GM13976 (cell line): ENCODE measurements around the gene MEP1B.
"Not testable (repeated sequence)": the region's sequence is repeated elsewhere in the genome, so short reads cannot be mapped to it uniquely, and the experiment has no call there.

ENCODE experiments used
- DNase-seq: peaks from one replicate; pipeline ENCODE4 v3.0.0; 2012; ENCODE audit warnings: low spot score
- in situ Hi-C: fragments of 300-500 bp; cut with MboI; formaldehyde crosslinking; loops from one replicate; pipeline ENCODE4 v1.12.0; 2022; ENCODE audit warnings: low sequenced_read_pairs, mixed read lengths, inconsistent platforms; ENCODE audit not compliant: unreplicated experiment
- TF ChIP-seq, protein P1 (sequence below): IDR thresholded peaks from 2 replicates; pipeline ENCODE4 v1.5.1; 2012; ENCODE audit warnings: borderline replicate concordance, mild to moderate bottlenecking; ENCODE audit not compliant: insufficient read depth; ENCODE audit errors: extremely low read depth, missing control alignments, control extremely low read depth

MEP1B gene

DNA sequence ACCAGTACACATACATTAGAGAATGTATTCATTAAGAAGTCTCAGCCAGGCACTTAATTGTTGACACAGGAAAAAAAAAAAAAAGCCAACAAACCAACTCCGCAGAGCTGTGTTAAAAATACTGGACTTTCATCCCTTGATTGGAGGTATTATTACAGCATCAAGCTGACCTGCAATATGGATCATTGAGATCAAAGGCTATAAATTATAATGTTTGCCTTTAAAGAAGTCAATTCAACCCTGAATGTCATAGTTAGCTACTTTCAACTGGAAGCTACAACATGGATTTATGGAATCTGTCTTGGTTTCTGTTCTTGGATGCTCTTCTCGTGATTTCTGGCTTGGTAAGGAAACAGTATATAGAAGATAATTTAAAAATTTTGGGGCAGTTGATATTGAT, at the start of gene MEP1B:
Gene MEP1B (plus strand): TSS at position 250 of the 400 bp plus-strand sequence. CDS start 32 bp downstream, at position 282.
- in situ Hi-C loops = no loop called here
- TF ChIP-seq, protein P1, sequence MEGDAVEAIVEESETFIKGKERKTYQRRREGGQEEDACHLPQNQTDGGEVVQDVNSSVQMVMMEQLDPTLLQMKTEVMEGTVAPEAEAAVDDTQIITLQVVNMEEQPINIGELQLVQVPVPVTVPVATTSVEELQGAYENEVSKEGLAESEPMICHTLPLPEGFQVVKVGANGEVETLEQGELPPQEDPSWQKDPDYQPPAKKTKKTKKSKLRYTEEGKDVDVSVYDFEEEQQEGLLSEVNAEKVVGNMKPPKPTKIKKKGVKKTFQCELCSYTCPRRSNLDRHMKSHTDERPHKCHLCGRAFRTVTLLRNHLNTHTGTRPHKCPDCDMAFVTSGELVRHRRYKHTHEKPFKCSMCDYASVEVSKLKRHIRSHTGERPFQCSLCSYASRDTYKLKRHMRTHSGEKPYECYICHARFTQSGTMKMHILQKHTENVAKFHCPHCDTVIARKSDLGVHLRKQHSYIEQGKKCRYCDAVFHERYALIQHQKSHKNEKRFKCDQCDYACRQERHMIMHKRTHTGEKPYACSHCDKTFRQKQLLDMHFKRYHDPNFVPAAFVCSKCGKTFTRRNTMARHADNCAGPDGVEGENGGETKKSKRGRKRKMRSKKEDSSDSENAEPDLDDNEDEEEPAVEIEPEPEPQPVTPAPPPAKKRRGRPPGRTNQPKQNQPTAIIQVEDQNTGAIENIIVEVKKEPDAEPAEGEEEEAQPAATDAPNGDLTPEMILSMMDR = no peak
- no peak for DNase-seq

DNA sequence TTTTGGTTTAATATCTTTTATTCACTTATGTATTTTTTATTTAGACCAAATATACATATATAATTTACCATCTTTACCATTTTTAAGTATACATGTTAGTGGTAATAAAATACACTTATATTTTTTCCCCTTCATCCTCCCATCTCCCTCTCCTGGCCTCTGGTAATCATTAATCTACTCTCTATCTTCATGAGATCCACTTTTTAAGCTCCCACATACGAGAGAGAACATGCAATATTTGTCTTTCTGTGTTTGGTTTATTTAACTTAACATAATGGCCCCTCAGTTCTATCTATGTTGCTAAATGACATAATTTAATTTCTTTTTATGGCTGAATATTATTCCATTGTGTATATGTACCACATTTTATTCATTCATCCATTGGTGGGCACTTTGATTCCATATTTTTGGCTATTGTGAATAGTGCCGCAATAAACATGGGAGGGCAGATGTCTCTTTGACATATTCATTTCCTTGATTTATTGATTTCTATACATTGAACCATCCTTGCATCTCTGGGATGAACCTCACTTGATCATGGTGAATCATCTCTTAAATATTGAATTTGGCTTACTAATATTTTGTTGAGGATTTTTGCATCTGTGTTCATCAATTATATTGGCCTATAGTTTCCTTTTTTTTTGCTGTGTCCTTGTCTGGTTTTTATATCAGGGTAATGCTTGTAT, 41.5 kb upstream of the MEP1B start:
- TF ChIP-seq, protein P1 = no peak
- in situ Hi-C loops = no loop called here
- DNase-seq = no peak

DNA sequence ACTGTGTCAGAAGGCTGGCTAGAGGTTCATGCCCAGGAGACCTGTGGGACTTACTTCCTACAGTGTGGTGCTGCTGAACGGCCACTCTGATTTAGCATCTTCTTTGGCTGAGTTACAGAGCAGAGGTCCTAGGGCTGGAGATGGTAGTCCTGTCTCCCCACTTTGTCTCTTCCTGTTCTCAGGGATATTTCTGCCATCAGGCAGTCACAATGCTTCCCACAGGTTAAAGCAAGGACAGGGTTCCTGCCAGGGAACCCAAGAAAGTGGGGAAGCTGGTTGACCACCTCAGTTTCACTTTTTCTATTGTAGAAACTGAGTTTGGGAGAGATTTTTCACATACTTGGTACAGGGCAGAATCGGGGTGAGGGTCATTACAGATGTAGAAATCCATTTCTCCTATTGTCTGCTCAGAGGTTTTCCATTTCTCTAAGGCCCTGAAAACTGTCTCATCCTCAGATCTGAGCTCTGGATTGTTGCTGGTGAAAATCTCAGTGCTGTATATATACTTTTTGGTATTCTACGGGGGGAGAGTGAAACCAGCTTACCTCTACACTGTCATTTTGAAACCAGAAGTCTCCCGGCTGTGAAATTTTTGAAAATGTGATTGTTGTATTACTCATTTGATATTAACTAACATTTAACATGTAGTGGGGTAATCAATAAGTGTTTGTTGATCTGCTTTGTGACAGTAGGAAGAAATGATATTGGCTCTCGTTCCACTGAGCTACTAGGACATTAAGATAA, 37.0 kb upstream of the MEP1B start:
- in situ Hi-C loops = no loop called here
- TF ChIP-seq, protein P1 = no peak
- DNase-seq = peak; percentile 38

DNA sequence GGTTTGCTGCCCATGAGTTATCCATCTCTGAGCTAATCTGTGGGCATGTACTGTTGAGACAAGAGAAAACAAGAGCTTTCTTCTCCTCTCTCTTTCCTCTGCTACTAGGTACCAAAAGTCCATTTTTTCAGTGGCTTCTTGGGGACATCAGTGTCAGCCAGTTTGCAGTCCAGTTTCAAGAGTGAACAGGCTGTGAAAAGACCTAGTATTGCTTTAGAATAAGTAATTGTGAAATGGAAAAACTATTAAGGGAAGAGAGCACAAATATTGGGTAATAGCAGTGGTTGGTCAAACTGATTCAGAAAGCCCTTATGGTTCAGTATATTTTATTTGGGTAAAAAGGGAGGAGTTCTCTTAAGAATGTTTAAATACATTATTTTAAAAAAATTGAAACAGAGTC, 33.0 kb upstream of the MEP1B start:
- TF ChIP-seq, protein P1 = no peak
- in situ Hi-C loops = no loop called here
- DNase-seq = no peak

DNA sequence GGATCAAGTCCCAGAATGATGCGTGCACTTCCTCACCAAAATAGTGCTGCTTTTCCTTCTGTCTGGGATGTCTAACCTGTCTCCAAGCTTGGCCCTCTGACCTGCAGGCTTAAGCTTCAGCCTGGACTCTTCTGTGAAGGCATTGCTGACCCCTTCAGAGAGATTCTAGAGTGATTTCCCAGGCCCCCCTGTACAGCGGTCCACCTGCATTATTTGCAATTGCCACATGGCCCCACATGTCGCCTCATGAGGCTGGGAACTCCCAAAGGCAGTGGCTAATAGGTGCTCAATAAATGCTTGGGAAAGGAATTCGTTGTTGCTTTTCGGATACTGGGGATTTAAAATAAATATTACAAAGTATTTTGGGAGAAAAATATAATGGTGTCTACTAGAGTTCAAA, 32.3 kb upstream of the MEP1B start:
- in situ Hi-C loops = no loop called here
- TF ChIP-seq, protein P1 = no peak
- no peak for DNase-seq

DNA sequence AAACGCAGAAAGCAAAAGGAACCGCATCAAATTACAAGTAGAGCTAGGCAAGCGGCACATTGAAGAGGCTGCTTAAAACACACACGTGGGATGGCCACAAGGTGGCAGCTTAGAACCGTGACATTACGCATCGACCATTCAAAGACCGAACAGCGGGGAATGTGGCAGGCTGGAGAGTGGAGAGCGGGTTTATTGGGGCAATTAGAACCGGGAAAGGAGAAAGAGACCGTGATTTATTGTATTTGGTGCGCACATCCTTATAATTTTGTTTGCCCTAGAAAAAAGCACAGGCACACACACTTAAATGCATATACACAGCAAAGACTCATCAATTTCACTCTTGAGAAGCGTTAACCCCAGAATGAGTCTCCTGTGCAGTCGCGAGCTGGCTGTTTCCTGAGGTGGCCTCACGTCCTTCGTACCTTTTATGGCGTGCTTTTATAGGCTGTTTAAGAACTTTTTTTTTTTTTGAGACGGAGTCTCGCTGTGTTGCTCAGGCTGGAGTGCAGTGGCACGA, 31.7 kb upstream of the MEP1B start:
- TF ChIP-seq, protein P1 = peak; percentile 78
- in situ Hi-C loops = no loop called here
- peak; percentile 75 for DNase-seq

DNA sequence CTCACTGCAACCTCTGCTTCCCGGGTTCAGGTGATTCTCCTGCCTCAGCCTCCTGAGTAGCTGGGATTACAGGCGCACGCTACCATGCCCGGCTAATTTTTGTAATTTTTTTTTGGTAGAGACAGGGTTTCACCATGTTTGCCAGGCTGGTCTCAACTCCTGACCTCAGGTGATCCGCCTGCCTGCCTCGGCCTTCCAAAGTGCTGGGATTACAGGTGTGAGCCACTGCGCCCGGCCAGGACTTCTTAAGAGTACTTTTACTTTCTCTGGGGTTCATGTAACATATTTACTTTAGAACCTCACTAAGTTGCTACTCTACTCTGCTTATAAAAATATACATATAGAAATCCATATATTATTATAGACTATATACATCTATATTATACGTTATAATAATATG, 31.2 kb upstream of the MEP1B start:
- in situ Hi-C loops, DNase-seq: not testable (repeated sequence)
